Caco-2 (cell line): ENCODE measurements around the gene FGD1. TPM values are rescaled to one million over a fixed set of nuclear protein-coding genes. Genes with fewer than 3 reads are reported as not detected.
"Not testable (repeated sequence)": the region's sequence is repeated elsewhere in the genome, so short reads cannot be mapped to it uniquely, and the experiment has no call there.

Source experiments
- BruUV-seq: library from RNA; stranded (reverse); fragments of 400-500 nt; replicated peaks from 2 replicates; lab custom pipeline; 2021; lab: Mats Ljungman, UMichigan
- CTCF ChIA-PET: fragments of 300-600 bp; sonication (Branson Sonifier 250); formaldehyde crosslinking; loops from one replicate; lab custom pipeline; 2022; ENCODE audit warnings: antibody characterized with exemption; lab: Charles Lee
- POLR2A ChIA-PET: fragments of 300-600 bp; sonication (Branson Sonifier 250); formaldehyde crosslinking; loops from one replicate; lab custom pipeline; 2022; ENCODE audit warnings: antibody characterized with exemption; lab: Charles Lee
- DNase-seq, 2 experiments: peaks; one replicate each; pipeline versions ENCODE4 v3.0.0 to v3.0.0-alpha.2; 2020 to 2022
- H3K27me3 ChIP-seq: replicated peaks from 2 replicates; pipeline ENCODE4 v1.6.0; 2011; ENCODE audit warnings: low read length; ENCODE audit not compliant: control insufficient read depth, insufficient read depth
- H3K36me3 ChIP-seq: 2 replicates; pipeline ENCODE4 v1.5.1; 2011; ENCODE audit warnings: low read length; ENCODE audit not compliant: control insufficient read depth, insufficient read depth
- H3K4me1 ChIP-seq: fragments of 250-450 bp; sonication (Bioruptor Pico); 2 replicates; pipeline ENCODE4 v1.5.1; 2020; ENCODE audit warnings: mild to moderate bottlenecking
- H3K4me3 ChIP-seq: 2 replicates; pipeline ENCODE4 v1.5.1; 2011; ENCODE audit warnings: low read depth, mild to moderate bottlenecking, control low read depth, low read length
- H3K9me3 ChIP-seq: fragments of 250-450 bp; sonication (Bioruptor Pico); 2 replicates; pipeline ENCODE4 v1.5.1; 2020; ENCODE audit warnings: mild to moderate bottlenecking, moderate library complexity
- H3K27ac Mint-ChIP-seq: one replicate; pipeline ENCODE4 v1.8.0; 2022; ENCODE audit warnings: mixed read lengths; ENCODE audit not compliant: unreplicated experiment
- H3K27me3 Mint-ChIP-seq: one replicate; pipeline ENCODE4 v1.8.0; 2022; ENCODE audit warnings: mixed read lengths; ENCODE audit not compliant: insufficient read depth, unreplicated experiment
- H3K36me3 Mint-ChIP-seq: one replicate; pipeline ENCODE4 v1.8.0; 2022; ENCODE audit warnings: mild to moderate bottlenecking, mixed read lengths; ENCODE audit not compliant: insufficient read depth, unreplicated experiment
- H3K4me1 Mint-ChIP-seq: one replicate; pipeline ENCODE4 v1.8.0; 2022; ENCODE audit warnings: low read depth, mixed read lengths; ENCODE audit not compliant: unreplicated experiment
- H3K4me3 Mint-ChIP-seq: one replicate; pipeline ENCODE4 v1.8.0; 2022; ENCODE audit warnings: mild to moderate bottlenecking, moderate library complexity, mixed read lengths; ENCODE audit not compliant: unreplicated experiment
- H3K9me3 Mint-ChIP-seq: one replicate; pipeline ENCODE4 v1.8.0; 2022; ENCODE audit warnings: mixed read lengths; ENCODE audit not compliant: unreplicated experiment
- intact Hi-C: fragments of 100-400 bp; cut with micrococcal nuclease; formaldehyde crosslinking; loops from one replicate; pipeline ENCODE4 v1.10.0; 2022; ENCODE audit not compliant: unreplicated experiment
- total RNA-seq: library from RNA; stranded (reverse); gene quantifications from 2 replicates; pipeline ENCODE4 v1.2.3, GENCODE V29; 2022
- TF ChIP-seq, protein P1 (sequence below), 2 experiments: fragments of 200-600 bp in 1 of 2; IDR thresholded peaks; 1 replicate in 1 of 2; 2 replicates in 1 of 2; pipeline versions ENCODE4 v1.5.1 to v1.8.0; 2011 to 2022; ENCODE audit warnings: antibody characterized with exemption in 1 of 2, control low read depth in 1 of 2, inconsistent platforms in 1 of 2, low read depth in 1 of 2, low read length in 1 of 2, mild to moderate bottlenecking in 1 of 2, moderate library complexity in 1 of 2; ENCODE audit not compliant: insufficient read depth in 1 of 2, severe bottlenecking in 1 of 2, unreplicated experiment in 1 of 2

Gene FGD1
- total RNA-seq, 1 experiment from 2014 or later = 4.2 TPM

DNA sequence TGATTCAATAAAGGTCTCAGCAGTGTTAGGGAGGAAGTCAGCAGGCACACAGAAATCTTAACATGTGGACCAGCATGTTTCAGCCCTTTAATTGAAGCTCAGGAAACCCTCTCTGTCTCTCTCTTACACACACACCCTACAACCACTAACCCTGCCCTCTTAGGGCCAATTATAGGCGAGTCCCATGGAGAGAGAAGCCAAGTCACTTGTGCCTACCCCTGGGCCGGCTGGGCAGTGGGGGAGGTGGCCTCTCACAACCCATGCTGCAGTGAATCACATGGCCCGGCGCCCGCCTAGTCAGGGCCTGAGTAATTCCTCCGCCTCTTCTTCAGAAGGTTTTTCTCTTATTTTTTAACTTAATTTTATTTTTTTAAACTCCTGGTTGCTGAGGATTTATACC lies 3.7 kb downstream of the FGD1 start:
- Histone ChIP-seq H3K4me1 (no peaks in the 10 kb centered on the region), H3K36me3 (no peaks in the 10 kb centered on the region), H3K9me3 (no peaks in the 10 kb centered on the region), H3K27me3 (no peaks in the 10 kb centered on the region), H3K4me3 (no peak overlapping the region)
- Mint-ChIP-seq H3K27ac (no peak overlapping the region), H3K9me3 (no peaks in the 10 kb centered on the region), H3K36me3 (no peaks in the 10 kb centered on the region), H3K4me3 (no peak overlapping the region), H3K27me3 (no peaks in the 10 kb centered on the region), H3K4me1 (peaks cover 9% of the 10 kb centered on the region)
- ChIA-PET POLR2A (no interaction called here), CTCF (no interaction called here)
- no TSS peak for BruUV-seq
- DNase-seq = no peak
- TF ChIP-seq, protein P1, sequence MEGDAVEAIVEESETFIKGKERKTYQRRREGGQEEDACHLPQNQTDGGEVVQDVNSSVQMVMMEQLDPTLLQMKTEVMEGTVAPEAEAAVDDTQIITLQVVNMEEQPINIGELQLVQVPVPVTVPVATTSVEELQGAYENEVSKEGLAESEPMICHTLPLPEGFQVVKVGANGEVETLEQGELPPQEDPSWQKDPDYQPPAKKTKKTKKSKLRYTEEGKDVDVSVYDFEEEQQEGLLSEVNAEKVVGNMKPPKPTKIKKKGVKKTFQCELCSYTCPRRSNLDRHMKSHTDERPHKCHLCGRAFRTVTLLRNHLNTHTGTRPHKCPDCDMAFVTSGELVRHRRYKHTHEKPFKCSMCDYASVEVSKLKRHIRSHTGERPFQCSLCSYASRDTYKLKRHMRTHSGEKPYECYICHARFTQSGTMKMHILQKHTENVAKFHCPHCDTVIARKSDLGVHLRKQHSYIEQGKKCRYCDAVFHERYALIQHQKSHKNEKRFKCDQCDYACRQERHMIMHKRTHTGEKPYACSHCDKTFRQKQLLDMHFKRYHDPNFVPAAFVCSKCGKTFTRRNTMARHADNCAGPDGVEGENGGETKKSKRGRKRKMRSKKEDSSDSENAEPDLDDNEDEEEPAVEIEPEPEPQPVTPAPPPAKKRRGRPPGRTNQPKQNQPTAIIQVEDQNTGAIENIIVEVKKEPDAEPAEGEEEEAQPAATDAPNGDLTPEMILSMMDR (IDR thresholded peaks at IDR 0.05; ENCODE audit: insufficient read depth in 1 of 2, low read depth in 1 of 2, low read length in 1 of 2, severe bottlenecking in 1 of 2, unreplicated experiment in 1 of 2) = no peak
- intact Hi-C loops = no loop called here

DNA sequence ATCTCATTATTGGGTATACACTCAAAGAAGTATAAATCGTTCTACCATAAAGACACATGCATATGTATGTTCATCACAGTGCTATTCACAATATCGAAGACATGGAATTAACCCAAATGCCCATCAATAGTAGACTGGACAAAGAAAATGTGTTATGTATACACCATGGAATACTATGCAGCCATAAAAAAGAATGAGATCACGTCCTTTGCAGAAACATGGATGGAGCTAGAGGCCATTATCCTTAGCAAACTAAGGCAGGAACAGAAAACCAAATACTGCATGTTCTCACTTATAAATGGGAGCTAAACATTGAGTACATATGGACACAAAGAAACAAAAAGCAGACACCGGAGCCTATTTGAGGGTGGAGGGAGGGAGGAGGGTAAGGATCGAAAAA lies 6.2 kb downstream of the FGD1 start:
- H3K36me3 Mint-ChIP-seq, H3K9me3 ChIP-seq, DNase-seq, H3K27me3 Mint-ChIP-seq, H3K9me3 Mint-ChIP-seq, CTCF ChIA-PET, H3K4me3 Mint-ChIP-seq, H3K36me3 ChIP-seq, H3K27ac Mint-ChIP-seq, POLR2A ChIA-PET, H3K4me1 ChIP-seq, H3K4me3 ChIP-seq, H3K27me3 ChIP-seq, H3K4me1 Mint-ChIP-seq, BruUV-seq: not testable (repeated sequence)
- intact Hi-C loops = loop anchor here (5.0 kb wide), 1 partner anchor 553 kb away; no protein-coding TSS in a partner anchor

DNA sequence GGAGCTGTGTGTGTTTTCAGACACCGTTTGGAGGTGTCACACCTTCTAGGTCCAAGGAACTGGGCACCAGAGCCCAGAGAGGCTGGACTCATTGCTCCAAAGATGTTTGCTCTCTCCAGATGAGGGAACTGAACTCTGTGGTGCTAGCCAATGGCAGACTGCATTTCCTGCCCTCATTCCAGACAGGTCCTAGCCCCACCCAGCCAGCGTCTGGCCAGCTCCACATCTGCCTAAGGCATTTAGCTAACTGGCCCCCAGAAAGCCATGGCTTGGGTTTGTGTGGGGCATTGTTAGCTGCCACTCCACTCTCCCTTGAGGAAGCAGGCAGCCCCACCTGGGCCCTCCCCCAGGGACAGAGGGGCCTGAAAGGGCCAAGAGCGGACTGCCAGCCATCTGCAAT lies 11.4 kb downstream of the FGD1 start:
- no peak overlapping the region for H3K4me3 Mint-ChIP-seq
- intact Hi-C loops = loop anchor here (5.0 kb wide), 1 partner anchor 547 kb away; no protein-coding TSS in a partner anchor
- no peaks in the 10 kb centered on the region for H3K27me3 ChIP-seq
- no peak overlapping the region for H3K4me3 ChIP-seq
- no peaks in the 10 kb centered on the region for H3K4me1 Mint-ChIP-seq
- no peaks in the 10 kb centered on the region for H3K36me3 Mint-ChIP-seq
- ChIA-PET CTCF (interaction anchor here (0.6 kb wide), 1 partner anchor 47 kb away, joined by 5 read pairs; no protein-coding TSS in a partner anchor), POLR2A (no interaction called here)
- H3K27ac Mint-ChIP-seq = no peak overlapping the region
- DNase-seq = no peak
- no peaks in the 10 kb centered on the region for H3K9me3 ChIP-seq
- no peaks in the 10 kb centered on the region for H3K9me3 Mint-ChIP-seq
- H3K4me1 ChIP-seq = no peaks in the 10 kb centered on the region
- H3K27me3 Mint-ChIP-seq = no peaks in the 10 kb centered on the region
- H3K36me3 ChIP-seq = no peaks in the 10 kb centered on the region
- TF ChIP-seq, protein P1 (IDR thresholded peaks at IDR 0.05; ENCODE audit: insufficient read depth in 1 of 2, low read depth in 1 of 2, low read length in 1 of 2, severe bottlenecking in 1 of 2, unreplicated experiment in 1 of 2) = no peak
- BruUV-seq = no TSS peak
